Activated CD4-positive, alpha-beta T cell treated with anti-CD3 and anti-CD28 coated beads, Interleukin-2, amount 50 U/mL, for 1 hour (primary cell): ENCODE measurements around the gene YPEL1.
"Not testable (repeated sequence)": the region's sequence is repeated elsewhere in the genome, so short reads cannot be mapped to it uniquely, and the experiment has no call there.

ENCODE experiments used
- DNase-seq: peaks from one replicate; pipeline ENCODE4 v3.0.0-alpha.2; 2020

Gene YPEL1

GRCh38 chr22:21720191-21720859, 15.3 kb downstream of the YPEL1 start:
- not testable (repeated sequence) for DNase-seq

- no peak for DNase-seq
Observed at GRCh38 chr22:21719024-21719423, 16.6 kb downstream of the YPEL1 start.

DNA sequence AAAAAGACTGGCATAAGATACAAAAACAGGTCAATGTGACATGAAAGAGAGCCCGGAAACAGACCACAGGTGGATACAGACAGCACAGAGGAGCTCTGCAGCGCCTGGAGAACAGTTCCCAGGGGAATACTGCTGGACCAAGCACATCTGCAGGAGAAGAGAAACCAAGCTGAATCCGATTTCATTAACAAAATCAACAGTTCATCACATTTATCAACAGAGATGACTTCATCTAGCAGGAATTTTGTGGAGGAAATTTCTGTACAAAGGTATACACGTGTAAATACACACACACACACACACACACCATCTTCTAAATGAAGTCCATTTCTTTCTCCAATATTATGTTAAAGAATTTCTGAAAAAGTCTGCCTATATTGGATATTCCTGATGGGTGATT, 17.1 kb downstream of the YPEL1 start:
- DNase-seq, result no peak

DNA sequence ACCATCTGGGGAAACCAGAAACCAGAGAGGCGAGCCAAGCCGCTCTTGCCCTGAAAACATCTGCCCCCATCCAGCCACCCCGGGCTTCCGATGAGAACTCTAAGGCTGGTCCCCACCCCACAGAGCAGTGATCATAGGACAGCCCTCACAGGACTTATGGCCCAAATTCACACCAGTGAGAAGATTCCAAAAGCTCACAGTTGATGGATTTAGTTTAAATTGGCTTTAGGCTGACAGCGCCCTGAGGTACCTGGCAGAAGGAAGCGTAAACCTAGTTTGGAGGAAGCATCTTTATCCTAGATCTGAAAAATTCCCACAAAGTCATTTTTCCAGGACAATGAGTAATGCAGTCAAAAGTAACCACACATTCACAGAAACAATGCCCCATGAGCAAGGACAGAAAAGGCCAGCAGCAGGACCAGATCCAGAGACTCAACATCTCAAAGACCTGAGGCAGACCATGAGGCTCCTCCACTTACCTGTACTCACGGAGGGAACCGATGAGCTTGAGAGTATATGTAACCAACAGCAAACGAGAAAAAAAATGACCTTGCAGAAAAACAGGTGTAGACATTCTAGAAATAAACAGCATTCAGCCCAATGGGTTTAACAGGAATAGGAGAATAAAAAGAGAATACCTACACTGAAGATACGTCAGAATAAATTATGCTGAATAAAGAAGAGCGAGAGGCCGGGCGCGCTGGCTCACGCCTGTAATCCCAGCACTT, 19.0 kb downstream of the YPEL1 start:
- not testable (repeated sequence) for DNase-seq

GRCh38 chr22:21714786-21715185, 20.8 kb downstream of the YPEL1 start:
- DNase-seq, result no peak

GRCh38 chr22:21714059-21714770, 21.4 kb downstream of the YPEL1 start:
- no peak for DNase-seq

DNA sequence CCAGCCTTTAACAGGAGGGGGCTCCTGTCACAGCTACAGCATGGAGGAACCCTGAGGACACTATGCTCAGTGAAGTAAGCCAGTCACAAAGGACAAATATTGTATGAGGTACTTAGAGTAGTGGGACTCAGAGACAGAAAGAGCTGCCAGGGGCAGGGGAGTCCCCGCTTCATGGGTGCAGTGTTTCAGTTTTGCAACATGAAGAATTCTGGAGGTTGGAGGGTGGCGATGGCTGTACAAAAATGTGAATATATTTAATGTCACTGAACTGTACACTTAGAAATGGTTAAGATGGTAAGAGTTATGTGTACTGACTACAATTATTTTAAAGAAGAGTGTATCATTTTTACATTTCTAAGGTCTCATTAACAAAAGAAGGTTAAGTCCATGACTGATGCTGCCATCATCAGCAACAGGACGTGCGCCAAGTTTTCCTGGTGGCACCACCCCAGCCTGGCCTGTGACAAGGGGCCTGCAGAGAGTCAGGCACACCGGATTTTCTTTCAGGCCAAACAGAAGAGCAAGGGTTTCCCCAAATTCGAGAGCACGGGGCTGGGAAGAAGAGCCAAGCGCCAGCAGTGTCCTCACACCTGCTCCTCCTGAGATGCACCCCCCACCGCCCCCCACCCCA, 22.1 kb downstream of the YPEL1 start:
- DNase-seq, result no peak

DNA sequence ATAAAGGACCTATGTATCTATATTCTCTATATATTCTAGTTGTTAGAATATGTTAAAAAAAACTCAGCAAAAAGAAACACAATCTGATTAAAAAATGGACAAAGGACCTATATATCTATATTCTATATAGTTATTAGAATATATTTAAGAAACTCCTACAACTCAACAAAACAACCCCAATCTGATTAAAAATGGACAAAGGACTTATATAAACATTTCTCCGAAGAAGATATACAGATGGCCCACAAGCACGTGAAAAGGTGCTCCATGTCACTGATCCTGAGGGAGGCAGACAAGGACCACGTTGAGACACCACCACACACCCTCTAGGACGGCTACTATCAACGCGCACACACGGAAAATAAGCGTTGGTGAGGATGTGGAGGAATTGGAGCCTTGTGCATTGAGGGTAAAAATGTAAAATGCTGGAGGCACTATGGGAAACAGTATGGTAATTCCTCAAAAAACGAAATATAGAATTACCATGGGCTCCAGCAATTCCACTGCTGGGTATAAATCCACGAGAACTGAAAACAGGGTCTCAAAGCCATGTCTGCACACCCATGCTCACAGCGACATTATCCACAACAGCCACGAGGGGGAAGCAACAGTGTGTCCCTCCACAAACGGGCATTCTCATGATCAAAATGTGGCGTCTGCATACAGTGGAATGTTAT, 22.7 kb downstream of the YPEL1 start:
- DNase-seq, result peak; percentile 49

GRCh38 chr22:21711851-21712250, 23.7 kb downstream of the YPEL1 start:
- no peak for DNase-seq

DNA sequence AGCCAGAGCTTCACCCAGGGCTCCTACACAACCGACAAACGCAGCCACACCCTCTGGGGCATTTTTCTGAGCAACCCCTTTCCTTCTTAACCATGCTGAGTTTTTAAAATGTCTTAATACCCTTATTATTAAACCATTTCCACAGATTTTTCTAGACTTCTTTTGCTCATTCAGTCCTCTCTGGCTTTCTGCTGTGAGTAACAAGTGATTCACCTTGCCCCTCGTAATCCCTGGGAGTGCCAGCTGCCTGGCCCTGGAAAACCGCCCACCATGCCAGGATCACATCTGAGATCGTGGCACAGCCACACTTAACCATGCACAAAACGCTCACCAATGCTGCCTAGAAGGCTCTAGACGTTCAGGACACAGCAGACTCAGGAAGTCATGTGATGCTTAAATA, 25.4 kb downstream of the YPEL1 start:
- DNase-seq, result no peak

DNA sequence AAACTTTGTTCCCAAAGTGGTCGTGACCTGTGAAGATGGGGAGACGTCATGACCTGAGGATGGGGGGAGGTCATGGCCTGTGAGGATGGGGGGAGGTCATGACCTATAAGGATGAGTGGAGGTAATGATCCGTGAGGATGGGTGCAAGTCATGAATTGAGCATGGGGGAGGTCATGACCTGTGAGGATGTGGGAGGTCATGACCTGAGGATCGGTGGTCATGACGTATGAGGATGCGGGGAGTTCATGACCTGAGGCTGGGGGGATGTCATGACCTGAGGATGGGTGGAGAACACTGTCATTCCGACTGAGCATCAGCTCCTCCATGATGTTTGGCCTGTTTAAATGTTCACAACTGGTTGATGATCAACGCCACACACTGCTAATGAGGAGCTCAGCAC, 25.9 kb downstream of the YPEL1 start:
- no peak for DNase-seq

DNA sequence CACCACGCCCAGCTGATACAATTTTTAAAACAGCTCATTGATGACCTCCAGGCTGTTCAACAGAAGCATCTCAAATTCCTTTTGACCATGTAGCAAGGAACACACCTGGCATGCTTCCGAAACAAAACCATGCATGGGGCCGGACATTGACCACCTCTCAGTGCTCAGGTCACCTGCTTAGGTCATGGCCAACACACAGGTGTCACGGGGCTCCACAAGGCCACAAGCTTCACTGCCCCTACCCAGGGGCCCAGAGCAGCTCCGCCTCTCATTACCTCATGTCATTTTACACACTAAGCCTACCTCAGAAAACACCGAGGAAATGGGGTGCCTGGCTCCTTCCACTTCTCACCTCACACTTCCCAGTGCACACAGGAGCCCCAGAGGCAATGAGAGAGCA, 26.6 kb downstream of the YPEL1 start:
- DNase-seq, result no peak

DNA sequence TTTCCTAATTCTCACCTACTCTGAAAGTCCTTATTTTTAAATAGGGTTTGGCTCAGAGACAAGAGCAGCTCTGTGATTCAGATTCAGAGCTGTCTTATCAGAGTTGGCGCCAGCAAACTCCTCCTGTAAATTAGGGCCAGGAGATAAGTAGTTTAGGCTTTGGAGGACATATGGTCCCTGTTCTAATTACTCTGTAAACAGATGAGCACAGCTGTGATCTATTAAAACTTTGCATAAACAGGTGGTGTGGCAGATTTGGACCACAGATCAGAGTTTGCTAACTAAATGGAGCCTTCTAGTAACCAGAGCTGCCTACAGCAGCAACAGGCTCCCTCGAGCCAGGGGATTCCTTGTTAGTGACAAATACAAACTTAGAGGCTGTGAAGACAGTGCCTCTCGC, 27.9 kb downstream of the YPEL1 start:
- no peak for DNase-seq

GRCh38 chr22:21703684-21704316, 31.8 kb downstream of the YPEL1 start:
- no peak for DNase-seq

DNA sequence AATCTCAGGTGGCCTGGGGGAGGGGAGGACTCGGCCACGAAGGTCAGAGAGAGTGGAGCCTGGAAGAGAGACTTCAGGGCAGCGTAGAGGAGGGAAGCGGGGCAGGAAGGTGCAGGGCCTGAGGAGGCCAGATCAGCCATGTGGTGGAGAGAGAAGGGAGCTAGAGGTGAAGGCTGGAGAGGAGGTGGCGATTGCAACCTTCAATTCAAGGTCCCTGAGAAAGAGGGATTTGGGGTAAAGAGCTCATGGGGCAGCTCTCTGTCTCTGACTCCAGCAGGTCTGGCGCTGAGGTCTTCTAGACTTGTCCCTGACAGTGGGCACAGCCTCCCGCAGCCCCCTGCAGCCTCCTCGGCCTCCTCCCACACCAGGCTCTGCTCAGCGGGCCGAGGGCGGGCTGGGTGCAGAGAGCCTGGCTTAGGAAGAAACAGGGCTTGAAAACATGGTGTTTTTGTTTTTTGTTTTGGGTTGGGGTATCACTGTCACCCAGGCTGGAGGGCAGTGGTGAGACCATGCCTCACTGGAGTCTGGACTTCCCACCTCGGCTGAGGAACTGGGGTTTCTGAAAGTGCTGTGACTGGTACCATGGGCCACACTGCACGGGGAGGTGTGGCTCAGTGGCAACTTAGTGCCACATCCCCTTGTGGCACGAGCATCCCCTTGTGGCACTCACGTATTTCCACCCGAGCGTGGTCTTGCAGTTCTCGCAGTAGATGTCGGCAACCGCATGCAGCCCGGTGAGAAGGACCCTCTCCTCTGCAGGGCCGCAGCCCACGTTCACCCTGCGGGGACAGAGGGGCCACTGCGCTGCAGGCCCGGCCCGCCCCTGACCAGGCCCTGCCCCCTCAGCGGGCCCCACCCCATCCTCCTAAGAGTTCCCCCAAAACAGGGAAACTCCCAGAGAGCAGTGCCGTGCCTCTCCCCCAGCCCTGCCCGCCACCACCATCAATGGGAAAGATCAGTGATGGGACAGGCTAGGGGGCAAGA, 32.6 kb downstream of the YPEL1 start:
- no peak for DNase-seq

GRCh38 chr22:21702094-21702493, 33.5 kb downstream of the YPEL1 start:
- no peak for DNase-seq

GRCh38 chr22:21701384-21701971, 34.1 kb downstream of the YPEL1 start:
- no peak for DNase-seq

DNA sequence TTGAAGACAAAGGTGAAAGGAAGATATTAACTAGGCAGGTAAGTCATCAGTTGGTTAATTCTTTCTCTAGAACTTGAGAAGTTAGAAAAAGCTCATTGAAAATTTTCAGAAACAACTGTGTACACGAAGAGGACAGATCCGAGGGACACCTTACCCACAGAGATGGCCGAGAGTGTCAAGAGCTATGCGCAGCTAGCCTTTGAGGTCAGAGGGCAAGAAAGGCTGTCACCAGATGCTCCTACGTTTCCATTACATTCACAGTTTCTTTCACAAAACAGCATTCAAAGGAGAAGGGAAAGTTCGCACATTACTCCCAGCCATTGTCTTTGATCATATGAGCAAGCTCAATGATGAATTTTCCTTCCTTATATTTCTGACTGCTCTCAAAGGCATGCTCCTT, 34.8 kb downstream of the YPEL1 start:
- DNase-seq, result no peak

DNA sequence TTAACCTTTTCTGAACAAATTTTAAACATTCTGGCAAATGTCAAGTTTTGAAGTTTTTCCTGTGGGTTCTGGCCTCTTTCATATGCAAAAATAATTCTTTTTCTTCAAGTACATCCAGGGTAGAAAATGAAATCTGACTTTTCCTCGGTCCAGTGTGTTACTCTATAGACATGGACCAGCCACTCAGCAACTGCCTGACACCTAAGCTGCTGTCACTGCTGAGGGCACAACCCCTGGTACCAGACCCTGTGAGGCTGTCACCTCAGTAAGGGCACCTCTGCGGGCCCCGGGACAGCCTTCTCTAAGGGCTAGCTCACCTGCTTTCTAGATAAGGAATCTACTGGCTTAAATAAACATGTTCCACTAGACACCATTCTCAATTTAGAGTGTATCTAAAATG, 36.0 kb downstream of the YPEL1 start:
- DNase-seq, result no peak

GRCh38 chr22:21698430-21699329, 36.9 kb downstream of the YPEL1 start:
- DNase-seq, result no peak
